H7 (cell line): ENCODE measurements around the gene PRKG1. TPM values are rescaled to one million over a fixed set of nuclear protein-coding genes. Genes with fewer than 3 reads are reported as not detected.

Experiments
- DNase-seq: peaks from one replicate; pipeline ENCODE4 v3.0.0; 2012
- H3K27me3 ChIP-seq: 2 replicates; pipeline ENCODE4 v1.6.0; 2011; ENCODE audit warnings: mild to moderate bottlenecking, low read length; ENCODE audit not compliant: control insufficient read depth, insufficient read depth
- H3K36me3 ChIP-seq: replicated peaks from 2 replicates; pipeline ENCODE4 v1.5.1; 2011; ENCODE audit warnings: low read length; ENCODE audit not compliant: control insufficient read depth, insufficient read depth
- H3K4me3 ChIP-seq: 2 replicates; pipeline ENCODE4 v1.5.1; 2011; ENCODE audit warnings: low read depth, mild to moderate bottlenecking, control low read depth, low read length, moderate library complexity; ENCODE audit not compliant: insufficient read depth
- total RNA-seq: library from RNA; depleted of rRNA; stranded (reverse); fragments of >200 nt; shearing (Covaris generic); gene quantifications from 2 replicates; pipeline ENCODE4 v1.2.3, GENCODE V29; 2014

PRKG1 gene
- total RNA-seq, 1 experiment from 2014 or later, result 7.3 TPM

- Histone ChIP-seq H3K4me3 (no peak overlapping the region), H3K36me3 (no peaks in the 10 kb centered on the region), H3K27me3 (no peaks in the 10 kb centered on the region)
- DNase-seq, result peak; percentile 2
Observed at GRCh38 chr10:51786016-51786683, 711.9 kb downstream of the PRKG1 start.

- no peak for DNase-seq
- Histone ChIP-seq H3K4me3 (no peak overlapping the region), H3K36me3 (no peaks in the 10 kb centered on the region), H3K27me3 (no peaks in the 10 kb centered on the region)
Observed at GRCh38 chr10:51786684-51787035, 712.4 kb downstream of the PRKG1 start.

GRCh38 chr10:51788273-51788672 lies 714.0 kb downstream of the PRKG1 start:
- H3K27me3 ChIP-seq, result no peaks in the 10 kb centered on the region
- H3K36me3 ChIP-seq, result no peaks in the 10 kb centered on the region
- no peak overlapping the region for H3K4me3 ChIP-seq
- DNase-seq, result no peak

GRCh38 chr10:51789118-51789517 lies 714.8 kb downstream of the PRKG1 start:
- no peaks in the 10 kb centered on the region for H3K27me3 ChIP-seq
- no peak for DNase-seq
- no peak overlapping the region for H3K4me3 ChIP-seq
- H3K36me3 ChIP-seq, result no peaks in the 10 kb centered on the region

- Histone ChIP-seq H3K27me3 (no peaks in the 10 kb centered on the region), H3K36me3 (no peaks in the 10 kb centered on the region), H3K4me3 (no peak overlapping the region)
- no peak for DNase-seq
Observed at GRCh38 chr10:51789903-51790302, 715.6 kb downstream of the PRKG1 start.

- no peak for DNase-seq
- H3K4me3 ChIP-seq, result no peak overlapping the region
- H3K27me3 ChIP-seq, result no peaks in the 10 kb centered on the region
- no peaks in the 10 kb centered on the region for H3K36me3 ChIP-seq
Observed at GRCh38 chr10:51792678-51793077, 718.4 kb downstream of the PRKG1 start.

- no peak for DNase-seq
- Histone ChIP-seq H3K4me3 (no peak overlapping the region), H3K36me3 (no peaks in the 10 kb centered on the region), H3K27me3 (no peaks in the 10 kb centered on the region)
Observed at GRCh38 chr10:51800121-51800520, 725.8 kb downstream of the PRKG1 start.

- no peak for DNase-seq
- no peaks in the 10 kb centered on the region for H3K36me3 ChIP-seq
- no peaks in the 10 kb centered on the region for H3K27me3 ChIP-seq
- no peak overlapping the region for H3K4me3 ChIP-seq
Observed at GRCh38 chr10:51800725-51801424, 726.6 kb downstream of the PRKG1 start.

- no peaks in the 10 kb centered on the region for H3K36me3 ChIP-seq
- H3K27me3 ChIP-seq, result no peaks in the 10 kb centered on the region
- DNase-seq, result no peak
- no peak overlapping the region for H3K4me3 ChIP-seq
Observed at GRCh38 chr10:51802030-51802429, 727.7 kb downstream of the PRKG1 start.

- H3K27me3 ChIP-seq, result no peaks in the 10 kb centered on the region
- H3K36me3 ChIP-seq, result no peaks in the 10 kb centered on the region
- no peak overlapping the region for H3K4me3 ChIP-seq
- DNase-seq, result no peak
Observed at GRCh38 chr10:51804866-51805265, 730.6 kb downstream of the PRKG1 start.

GRCh38 chr10:51806079-51806835 lies 732.0 kb downstream of the PRKG1 start:
- no peak for DNase-seq
- no peaks in the 10 kb centered on the region for H3K27me3 ChIP-seq

GRCh38 chr10:51808187-51808586 lies 733.9 kb downstream of the PRKG1 start:
- DNase-seq, result no peak

More at GRCh38 chr10:51806079-51806835, 732.0 kb downstream of the PRKG1 start:
- H3K4me3 ChIP-seq, result no peak overlapping the region
- no peaks in the 10 kb centered on the region for H3K36me3 ChIP-seq

GRCh38 chr10:51815723-51816122 lies 741.4 kb downstream of the PRKG1 start:
- DNase-seq, result peak; percentile 28
- Histone ChIP-seq H3K27me3 (no peaks in the 10 kb centered on the region), H3K36me3 (no peaks in the 10 kb centered on the region), H3K4me3 (no peak overlapping the region)

More at GRCh38 chr10:51808187-51808586, 733.9 kb downstream of the PRKG1 start:
- Histone ChIP-seq H3K27me3 (no peaks in the 10 kb centered on the region), H3K4me3 (no peak overlapping the region), H3K36me3 (no peaks in the 10 kb centered on the region)

- no peaks in the 10 kb centered on the region for H3K36me3 ChIP-seq
- H3K27me3 ChIP-seq, result no peaks in the 10 kb centered on the region
- no peak for DNase-seq
- no peak overlapping the region for H3K4me3 ChIP-seq
Observed at GRCh38 chr10:51821045-51821444, 746.8 kb downstream of the PRKG1 start.

GRCh38 chr10:51821745-51822144 lies 747.5 kb downstream of the PRKG1 start:
- DNase-seq, result no peak
- Histone ChIP-seq H3K27me3 (no peaks in the 10 kb centered on the region), H3K4me3 (no peak overlapping the region), H3K36me3 (no peaks in the 10 kb centered on the region)
